HL-60 (cell line): ENCODE data around the gene IQSEC1.

Source experiments
- CTCF ChIP-seq: IDR thresholded peaks from one replicate; pipeline ENCODE4 v1.5.1; 2011; ENCODE audit warnings: low read length, control low read depth, inconsistent platforms; ENCODE audit not compliant: insufficient read depth
- POLR2AphosphoS5 ChIP-seq: IDR thresholded peaks from 2 replicates; pipeline ENCODE4 v1.6.1; 2012; ENCODE audit warnings: low read depth
- REST ChIP-seq: IDR thresholded peaks from 2 replicates; pipeline ENCODE4 v1.6.1; 2012; ENCODE audit warnings: low read depth; ENCODE audit not compliant: insufficient replicate concordance

GRCh38 chr3:12852201-12852600, 221.0 kb downstream of the IQSEC1 start:
- TF ChIP-seq CTCF, result no peak
- no peak for TF ChIP-seq POLR2AphosphoS5
- TF ChIP-seq REST, result no peak
